Measurements from ENCODE around the gene FNIP1.
"Not testable (repeated sequence)": the region's sequence is repeated elsewhere in the genome, so short reads cannot be mapped to it uniquely, and the experiment has no call there.

The FNIP1 gene

DNA sequence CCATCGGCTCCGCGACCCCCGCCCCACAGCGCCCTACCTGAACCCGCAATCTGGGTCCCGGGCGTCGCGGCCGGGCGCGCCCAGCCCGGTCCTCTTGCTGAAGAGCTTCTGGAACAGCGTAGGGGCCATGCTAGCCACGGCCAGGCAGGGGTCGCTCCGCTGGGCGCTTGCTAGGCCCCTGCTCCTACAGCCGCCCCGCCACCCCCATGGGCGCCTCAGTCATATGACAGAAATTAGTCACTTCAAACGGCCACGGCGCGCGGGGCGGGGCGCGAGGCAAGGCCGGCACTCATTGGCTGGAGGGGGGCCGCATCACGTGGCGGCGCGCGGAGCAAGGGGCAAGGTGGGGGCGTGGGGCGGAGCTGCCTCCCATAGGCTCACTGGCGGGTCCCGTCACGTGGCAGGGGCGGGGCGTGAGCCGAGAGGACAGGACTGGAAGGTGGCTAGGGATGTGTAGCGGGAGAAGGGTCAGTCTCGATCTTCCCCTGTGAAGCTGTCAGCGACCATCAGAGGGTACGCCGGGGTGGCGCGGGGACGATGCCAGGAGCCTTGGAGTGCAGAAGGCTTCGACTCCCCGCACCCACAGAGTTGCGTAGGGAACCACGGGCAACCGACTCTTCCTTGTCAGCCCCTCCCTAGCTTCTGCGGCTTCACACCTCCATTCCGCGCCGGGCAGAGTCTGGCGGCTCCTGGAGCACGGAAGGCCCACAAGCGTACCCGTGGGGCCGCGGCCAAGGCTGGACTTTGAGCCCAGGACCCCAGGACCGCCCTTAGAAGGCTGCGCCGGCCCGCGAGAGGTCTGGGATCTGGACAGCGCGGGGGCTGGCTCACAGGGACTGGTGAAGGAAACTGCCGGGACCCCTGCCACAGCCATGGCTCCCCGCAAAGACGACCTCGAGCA lies at the start of gene FNIP1:
Gene FNIP1 (minus strand): TSS at position 225 of the 901 bp plus-strand sequence. CDS start 96 bp downstream, at position 129.
- TF ChIP-seq, protein P1, sequence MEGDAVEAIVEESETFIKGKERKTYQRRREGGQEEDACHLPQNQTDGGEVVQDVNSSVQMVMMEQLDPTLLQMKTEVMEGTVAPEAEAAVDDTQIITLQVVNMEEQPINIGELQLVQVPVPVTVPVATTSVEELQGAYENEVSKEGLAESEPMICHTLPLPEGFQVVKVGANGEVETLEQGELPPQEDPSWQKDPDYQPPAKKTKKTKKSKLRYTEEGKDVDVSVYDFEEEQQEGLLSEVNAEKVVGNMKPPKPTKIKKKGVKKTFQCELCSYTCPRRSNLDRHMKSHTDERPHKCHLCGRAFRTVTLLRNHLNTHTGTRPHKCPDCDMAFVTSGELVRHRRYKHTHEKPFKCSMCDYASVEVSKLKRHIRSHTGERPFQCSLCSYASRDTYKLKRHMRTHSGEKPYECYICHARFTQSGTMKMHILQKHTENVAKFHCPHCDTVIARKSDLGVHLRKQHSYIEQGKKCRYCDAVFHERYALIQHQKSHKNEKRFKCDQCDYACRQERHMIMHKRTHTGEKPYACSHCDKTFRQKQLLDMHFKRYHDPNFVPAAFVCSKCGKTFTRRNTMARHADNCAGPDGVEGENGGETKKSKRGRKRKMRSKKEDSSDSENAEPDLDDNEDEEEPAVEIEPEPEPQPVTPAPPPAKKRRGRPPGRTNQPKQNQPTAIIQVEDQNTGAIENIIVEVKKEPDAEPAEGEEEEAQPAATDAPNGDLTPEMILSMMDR (IDR thresholded peaks at IDR 0.05; ENCODE audit: borderline replicate concordance, insufficient read depth, low read depth, low read length), result no peak
- peak within 1 kb of the TSS; percentile 92 for H3K4me3 ChIP-seq (ENCODE audit: low read depth, low read length)

DNA sequence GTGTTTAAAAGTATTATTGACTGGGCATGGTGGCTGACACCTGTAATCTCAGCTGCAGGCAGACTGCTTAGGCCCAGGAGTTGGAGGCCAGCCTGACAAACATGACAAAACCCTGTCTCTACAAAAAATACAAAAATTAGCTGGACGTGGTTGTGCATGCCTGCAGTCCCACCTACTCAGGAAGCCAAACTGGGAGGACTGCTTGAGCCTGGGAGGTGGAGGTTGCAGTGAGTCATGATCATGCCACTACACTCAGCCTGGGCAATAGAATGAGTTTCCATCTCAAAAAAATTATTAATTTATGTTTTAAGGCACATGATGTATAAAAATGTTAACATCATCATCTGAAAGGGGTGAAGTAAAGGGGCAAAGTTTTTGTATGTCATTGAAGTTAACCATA lies 49.7 kb upstream of the FNIP1 start:
- TF ChIP-seq, protein P1 (IDR thresholded peaks at IDR 0.05; ENCODE audit: borderline replicate concordance, insufficient read depth, low read depth, low read length), result no peak
- no peak overlapping the region for H3K4me3 ChIP-seq (ENCODE audit: low read depth, low read length)

DNA sequence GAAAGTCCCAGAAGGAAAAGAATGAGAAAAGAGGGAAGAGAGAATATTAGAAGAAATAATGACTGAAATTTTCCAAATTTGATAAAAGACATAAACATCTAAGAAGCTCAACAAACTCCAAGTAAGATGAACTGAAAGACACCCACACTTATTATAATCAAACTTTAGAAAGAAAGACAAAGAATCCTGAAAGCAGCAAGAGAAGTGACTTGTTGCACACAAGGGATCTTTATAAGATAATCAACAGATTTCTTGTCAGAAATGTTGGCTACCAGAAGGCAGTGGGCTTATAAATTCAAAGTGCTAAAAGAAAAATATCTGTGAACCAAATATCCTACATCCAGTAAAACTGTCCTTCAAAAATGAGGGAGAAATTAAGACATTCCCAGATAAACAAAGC lies 49.0 kb upstream of the FNIP1 start:
- TF ChIP-seq, protein P1 (IDR thresholded peaks at IDR 0.05; ENCODE audit: borderline replicate concordance, insufficient read depth, low read depth, low read length), result no peak
- H3K4me3 ChIP-seq (ENCODE audit: low read depth, low read length), result no peak overlapping the region

DNA sequence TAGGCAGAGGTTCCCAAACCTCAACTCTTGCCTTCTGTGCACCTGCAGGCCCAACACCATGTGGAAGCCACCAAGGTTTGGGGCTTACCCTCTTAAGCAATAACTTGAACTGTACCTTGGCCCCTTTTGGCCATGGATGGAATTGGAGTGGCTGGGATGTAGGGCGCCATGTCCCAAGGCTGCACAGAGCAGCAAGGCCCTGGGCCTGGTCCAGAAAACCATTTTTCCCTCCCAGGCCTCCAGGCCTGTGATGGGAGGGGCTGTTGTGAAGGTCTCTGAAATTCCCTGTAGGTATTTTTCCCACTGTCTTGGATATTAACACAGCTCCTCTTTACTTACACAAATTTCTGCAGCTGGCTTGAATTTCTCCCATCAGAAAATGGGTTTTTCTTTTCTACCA lies 46.2 kb upstream of the FNIP1 start:
- H3K4me3 ChIP-seq (ENCODE audit: low read depth, low read length), result not testable (repeated sequence)

DNA sequence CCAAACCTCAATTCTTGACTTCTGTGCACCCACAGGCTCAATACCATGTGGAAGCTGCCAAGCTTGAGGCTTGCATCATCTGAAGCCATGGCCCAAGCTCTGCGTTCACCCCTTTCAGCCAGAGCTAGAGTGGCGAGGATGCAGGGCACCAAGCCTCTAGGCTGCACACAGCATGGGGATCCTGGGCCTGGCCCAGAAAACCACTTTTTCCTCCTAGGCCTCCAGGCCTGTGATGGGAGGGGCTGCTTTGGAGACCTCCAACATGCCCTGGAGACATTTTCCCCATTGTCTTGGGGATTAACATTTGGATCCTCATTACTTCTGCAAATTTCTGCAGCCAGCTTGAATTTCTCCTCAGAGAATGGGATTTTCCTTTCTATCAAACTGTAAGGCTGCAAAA lies 35.9 kb upstream of the FNIP1 start:
- H3K4me3 ChIP-seq (ENCODE audit: low read depth, low read length), result not testable (repeated sequence)

DNA sequence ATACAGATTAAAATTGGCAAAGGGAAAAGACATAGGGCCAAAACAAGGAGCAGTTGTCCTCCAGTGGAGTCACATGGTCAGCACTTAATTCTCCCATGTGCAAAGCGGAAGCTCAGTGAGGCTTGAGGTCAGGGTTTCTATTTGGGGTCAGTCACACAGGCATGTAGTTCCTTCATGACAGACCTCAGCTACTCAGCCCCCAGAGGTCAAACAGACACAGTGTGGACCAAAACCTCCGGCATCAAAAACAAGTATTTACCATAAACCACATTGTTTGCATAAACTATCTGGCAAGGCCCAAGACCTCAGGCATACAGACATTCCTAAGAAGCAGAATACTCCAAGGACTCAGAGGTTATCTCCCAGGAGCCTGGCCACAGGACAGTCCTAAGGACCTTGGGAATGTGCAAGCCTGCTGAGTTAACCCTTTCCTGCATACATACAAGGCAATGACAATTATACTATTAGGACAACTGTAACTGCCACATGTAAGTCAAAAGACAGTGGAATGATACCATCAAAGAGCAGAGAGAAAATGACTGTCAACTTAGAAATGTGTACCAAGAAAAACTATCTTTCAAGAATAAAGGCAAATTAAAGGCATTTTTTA lies 28.7 kb upstream of the FNIP1 start:
- TF ChIP-seq, protein P1 (IDR thresholded peaks at IDR 0.05; ENCODE audit: borderline replicate concordance, insufficient read depth, low read depth, low read length), result no peak
- H3K4me3 ChIP-seq (ENCODE audit: low read depth, low read length), result no peak overlapping the region

DNA sequence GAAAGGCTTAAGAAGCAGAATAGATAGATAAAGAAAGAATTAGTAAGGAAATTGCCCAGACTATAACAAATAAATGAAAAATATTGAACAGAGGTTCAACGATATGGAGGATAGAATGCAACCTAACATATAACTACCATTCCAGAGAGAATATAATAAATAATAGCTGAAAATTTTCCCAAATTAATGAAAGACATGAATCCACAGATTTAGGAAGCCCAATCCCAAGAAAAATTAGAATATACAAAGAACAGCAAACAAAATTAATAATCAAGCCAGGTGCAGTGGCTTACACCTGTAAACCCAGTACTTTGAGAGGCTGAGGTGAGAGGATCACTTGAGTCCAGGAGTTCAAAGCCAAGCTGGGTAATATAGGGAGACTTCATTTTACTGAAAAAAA lies 27.8 kb upstream of the FNIP1 start:
- H3K4me3 ChIP-seq (ENCODE audit: low read depth, low read length), result no peak overlapping the region
- TF ChIP-seq, protein P1 (IDR thresholded peaks at IDR 0.05; ENCODE audit: borderline replicate concordance, insufficient read depth, low read depth, low read length), result no peak

DNA sequence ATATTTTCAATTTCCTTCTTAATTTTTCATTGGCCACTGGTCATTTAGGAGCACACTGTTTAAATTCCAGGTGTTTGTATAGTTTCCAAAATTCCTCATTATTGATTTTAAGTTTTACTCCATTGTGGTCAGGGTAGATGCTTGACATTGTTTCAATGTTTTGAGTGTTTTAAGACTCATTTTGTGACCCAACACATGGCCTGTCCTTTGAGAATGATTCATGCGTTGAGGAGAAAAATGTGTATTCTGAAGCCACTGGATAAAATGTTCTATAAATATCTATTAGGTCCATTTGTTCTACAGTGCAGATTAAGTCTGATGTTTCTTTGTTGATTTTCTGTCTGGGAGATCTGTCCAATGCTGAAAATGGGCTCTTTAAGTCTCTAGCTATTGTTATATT lies 24.4 kb upstream of the FNIP1 start:
- TF ChIP-seq, protein P1 (IDR thresholded peaks at IDR 0.05; ENCODE audit: borderline replicate concordance, insufficient read depth, low read depth, low read length), result no peak
- no peak overlapping the region for H3K4me3 ChIP-seq (ENCODE audit: low read depth, low read length)

Data from GM12875 (cell line).